ENCODE results near the gene MEG3.

MEG3 gene

GRCh38 chr14:100902295-100903133 is 76.6 kb downstream of the MEG3 start:
- DNase-seq (ENCODE audit: low read depth): no peak
- no peak overlapping the region for H3K4me3 ChIP-seq (ENCODE audit: low read depth, low read length)

- H3K4me3 ChIP-seq (ENCODE audit: low read depth, low read length): no peak overlapping the region
- no peak for DNase-seq (ENCODE audit: low read depth)
Measured at GRCh38 chr14:100903134-100903468, 77.2 kb downstream of the MEG3 start.

DNA sequence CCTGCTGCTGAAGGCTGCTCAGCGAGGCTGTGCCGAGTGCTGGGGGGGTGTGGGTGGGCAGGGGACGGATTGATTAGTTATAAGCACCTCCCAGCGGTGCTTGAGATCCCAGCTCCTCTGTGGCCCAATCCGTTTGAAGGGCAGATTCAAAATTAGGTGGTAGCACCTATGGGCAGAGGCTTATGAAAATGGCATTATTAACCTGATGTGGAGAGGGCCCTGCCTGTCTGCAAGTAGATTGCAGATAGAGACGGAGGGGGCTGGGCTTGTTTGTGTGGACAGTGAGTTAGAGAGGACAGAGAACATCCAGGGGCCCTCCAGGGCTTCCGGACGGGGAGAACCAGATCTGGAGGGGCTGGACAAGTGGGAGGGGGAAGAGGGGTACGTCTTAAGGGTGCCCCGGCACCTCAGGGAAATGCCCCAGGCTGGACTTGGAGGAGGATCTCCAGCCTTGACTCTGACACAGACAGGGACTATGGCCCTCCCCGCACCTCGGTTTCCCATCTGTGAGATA is 77.8 kb downstream of the MEG3 start, which contains the start of gene RTL1:
TSS of gene RTL1 (minus strand) at position 51 of the 514 bp plus-strand sequence. CDS start 18,934 bp downstream, outside the sequence.
- no peak for DNase-seq (ENCODE audit: low read depth)
- H3K4me3 ChIP-seq (ENCODE audit: low read depth, low read length): no peak within 1 kb of the TSS

DNA sequence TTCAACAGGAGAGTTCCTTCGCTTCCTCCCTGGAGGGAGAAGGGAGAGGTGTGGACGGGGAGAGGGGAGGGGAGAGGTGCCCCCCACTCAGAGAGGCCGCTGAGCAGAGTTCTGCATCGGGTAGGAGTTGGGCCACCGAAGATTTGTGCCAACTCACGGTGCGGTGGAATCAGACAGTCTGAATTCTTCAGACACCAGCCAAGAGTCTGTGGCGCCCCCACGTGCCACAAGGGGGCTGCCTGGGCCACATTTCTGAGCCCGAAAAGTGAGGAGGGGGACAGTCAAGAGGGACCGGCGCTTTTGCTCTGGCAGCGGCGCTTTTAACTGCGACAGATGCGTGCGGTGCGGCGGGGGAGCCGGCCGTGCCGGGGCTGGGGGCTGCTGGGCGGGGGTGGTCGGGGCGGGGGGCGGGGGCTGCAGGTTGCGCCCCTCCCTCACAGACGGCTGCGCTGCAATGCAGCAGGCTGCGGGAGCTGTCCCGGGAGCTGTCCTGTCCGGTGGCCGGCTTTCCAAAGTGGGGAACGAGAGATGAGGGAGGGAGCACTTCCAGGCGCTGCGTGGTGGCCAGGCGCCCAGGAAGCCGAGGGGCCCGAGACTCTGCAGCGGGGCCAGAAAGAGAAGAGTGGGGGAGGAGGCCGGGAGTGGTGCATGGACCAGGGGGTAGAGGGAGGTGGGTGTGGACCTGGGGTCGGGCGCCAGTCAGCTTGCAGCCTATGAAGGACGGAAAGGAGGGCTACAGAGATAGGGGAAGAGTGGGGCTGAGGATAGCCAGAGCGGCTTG is 78.6 kb downstream of the MEG3 start:
- H3K4me3 ChIP-seq (ENCODE audit: low read depth, low read length): no peak overlapping the region
- DNase-seq (ENCODE audit: low read depth): no peak

DNA sequence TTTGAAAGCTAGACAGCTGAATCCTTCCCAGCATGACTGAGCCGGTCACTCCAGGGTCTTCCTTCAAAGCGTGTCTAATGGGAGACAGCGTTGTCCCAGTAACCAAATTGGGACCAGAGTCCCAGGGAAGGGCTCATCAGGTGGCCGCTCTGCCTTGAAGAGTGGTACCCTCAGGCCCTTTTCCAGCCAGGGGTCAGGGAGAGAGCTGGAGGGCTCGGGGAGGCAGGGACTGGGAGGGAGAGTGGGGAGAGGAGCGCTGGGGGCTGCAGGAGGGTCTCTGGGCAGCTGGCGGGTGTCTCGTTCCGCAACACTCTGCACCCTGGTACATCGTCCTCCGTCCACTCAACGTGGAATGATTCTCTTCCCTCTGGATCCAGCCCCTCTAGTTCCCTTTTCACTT is 79.2 kb downstream of the MEG3 start:
- DNase-seq (ENCODE audit: low read depth): no peak
- no peak overlapping the region for H3K4me3 ChIP-seq (ENCODE audit: low read depth, low read length)

GRCh38 chr14:100906420-100906819 is 80.5 kb downstream of the MEG3 start:
- no peak for DNase-seq (ENCODE audit: low read depth)
- no peak overlapping the region for H3K4me3 ChIP-seq (ENCODE audit: low read depth, low read length)

DNA sequence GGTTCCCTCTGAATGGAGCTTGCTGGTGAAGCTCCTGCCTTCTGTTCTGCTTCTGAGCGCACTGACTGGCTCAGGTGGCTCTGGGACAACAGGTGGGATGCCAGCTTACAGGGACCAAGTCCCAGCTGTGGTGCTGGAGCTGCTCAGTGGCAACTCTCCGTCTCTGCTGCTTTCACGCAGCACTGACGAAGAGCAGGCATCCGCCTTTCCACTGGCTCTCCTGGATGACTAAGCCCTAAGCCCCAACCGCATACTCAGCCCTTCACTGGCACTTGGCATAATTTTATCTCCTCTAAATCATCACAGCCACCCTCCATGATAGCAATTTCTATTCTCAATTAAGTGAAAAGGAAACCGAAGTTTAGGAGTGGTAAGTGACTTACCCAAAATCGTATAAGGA is 81.3 kb downstream of the MEG3 start:
- no peak for DNase-seq (ENCODE audit: low read depth)
- no peak overlapping the region for H3K4me3 ChIP-seq (ENCODE audit: low read depth, low read length)

DNA sequence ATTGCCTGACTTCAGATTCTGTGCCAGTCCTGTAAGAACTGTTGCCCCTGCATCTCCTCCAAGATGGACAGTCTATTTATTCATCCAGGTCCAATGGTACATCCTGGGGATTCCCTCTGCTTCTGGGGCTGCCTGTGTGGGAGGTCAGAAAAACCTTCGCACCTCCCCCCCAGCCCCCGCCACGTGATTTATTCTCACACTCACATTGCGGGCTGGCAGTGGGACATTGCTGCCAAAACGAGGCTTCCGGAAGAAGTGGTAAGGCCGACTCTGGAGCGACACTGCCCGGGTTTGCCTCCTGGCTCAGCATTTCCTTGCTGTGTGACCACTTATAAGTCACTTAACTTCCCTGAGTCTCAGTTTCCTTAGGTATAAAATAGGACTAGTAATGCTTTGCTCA is 83.5 kb downstream of the MEG3 start:
- H3K4me3 ChIP-seq (ENCODE audit: low read depth, low read length): no peak overlapping the region

More for the DNA sequence above, 83.5 kb downstream of the MEG3 start:
- DNase-seq (ENCODE audit: low read depth): no peak

All from skeletal muscle cell (primary cell).